GM18498 (cell line): Measurements from ENCODE around the gene NBEAL1.
"Not testable (repeated sequence)": the region's sequence is repeated elsewhere in the genome, so short reads cannot be mapped to it uniquely, and the experiment has no call there.

ENCODE experiments used
- ATAC-seq: cut with Tn5 transposase; IDR thresholded peaks from one replicate; pipeline ENCODE4 v1.9.1; 2021; ENCODE audit warnings: mild to moderate bottlenecking, moderate library complexity; ENCODE audit not compliant: unreplicated experiment

The NBEAL1 gene

GRCh38 chr2:203105996-203106395 lies 91.3 kb downstream of the NBEAL1 start:
- no peak for ATAC-seq

DNA sequence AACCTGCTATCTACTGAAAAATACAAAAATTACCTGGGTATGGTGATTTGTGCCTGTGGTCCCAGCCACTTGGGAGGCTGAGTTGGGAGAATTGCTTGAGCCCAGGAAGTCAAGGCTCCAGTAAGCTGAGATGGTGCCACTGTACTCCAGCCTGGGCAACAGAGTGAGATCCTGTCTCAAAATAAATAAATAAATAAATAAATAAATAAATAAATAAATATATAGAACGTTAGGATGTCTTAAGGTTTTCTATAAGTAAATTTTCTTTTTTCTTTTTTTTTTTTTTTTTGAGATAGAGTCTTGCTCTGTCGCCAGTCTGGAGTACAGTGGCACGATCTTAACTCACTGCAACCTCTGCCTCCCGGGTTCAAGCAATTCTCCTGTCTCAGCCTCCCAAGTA lies 95.8 kb downstream of the NBEAL1 start:
- ATAC-seq, result not testable (repeated sequence)

DNA sequence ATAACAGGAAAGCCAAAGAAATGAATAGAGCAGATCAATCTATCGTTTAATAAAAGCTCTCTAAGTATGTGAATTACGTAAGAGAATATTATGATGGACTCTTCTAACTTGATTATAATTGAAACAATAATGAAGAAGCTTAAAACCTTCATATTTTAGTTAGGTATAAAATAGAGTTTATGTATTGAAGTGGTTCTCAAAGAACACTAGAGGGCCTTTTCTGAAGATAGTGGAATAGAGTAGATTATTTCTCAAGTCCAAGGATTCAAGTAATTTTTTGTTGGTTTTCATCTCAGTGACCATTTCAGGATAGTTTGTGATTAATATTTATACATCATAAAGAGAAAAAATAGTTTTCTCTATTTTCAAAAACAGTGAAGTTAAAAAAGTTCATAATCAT lies 97.7 kb downstream of the NBEAL1 start:
- ATAC-seq, result no peak

DNA sequence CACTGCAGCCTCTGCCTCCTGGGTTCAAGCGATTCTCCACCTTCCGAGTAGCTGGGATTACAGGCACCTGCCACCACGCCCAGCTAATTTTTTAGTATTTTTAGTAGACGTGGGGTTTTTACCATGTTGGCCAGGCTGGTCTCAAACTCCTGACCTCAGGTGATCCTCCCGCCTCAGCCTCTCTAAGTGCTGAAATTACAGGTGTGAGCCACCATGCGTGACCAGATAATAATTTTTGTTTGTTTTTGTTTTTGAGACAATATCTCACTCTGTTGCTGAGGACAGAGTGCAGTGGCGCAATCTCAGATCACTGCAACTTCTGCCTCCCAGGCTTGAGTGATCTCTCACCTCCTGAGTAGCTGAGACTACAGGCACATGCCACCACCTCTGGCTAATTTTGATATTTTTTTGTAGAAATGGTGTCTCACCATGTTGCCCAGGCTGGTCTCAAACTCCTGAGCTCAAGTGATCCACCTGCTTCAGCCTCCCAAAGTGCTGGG lies 100.6 kb downstream of the NBEAL1 start:
- ATAC-seq, result not testable (repeated sequence)

- no peak for ATAC-seq
Measured at GRCh38 chr2:203122317-203122986, 107.8 kb downstream of the NBEAL1 start.

DNA sequence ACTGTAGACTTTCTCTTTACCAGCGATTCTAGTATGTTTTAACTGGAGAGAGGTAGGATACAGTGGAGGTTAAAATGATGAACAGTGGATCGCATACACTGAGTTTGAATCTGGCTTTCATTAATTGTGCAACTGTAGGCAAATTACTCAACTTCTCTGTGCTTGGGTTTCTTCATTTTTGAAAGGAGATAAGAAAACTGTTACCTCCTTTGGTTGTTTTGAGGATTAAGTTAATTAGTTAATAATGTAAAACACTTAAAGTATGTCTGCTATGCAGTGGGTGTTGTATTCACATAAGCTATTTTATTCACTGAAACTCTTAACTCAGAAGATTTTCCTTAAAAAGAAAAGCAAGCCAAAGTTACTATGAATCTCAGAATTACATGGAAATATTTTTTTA lies 112.3 kb downstream of the NBEAL1 start:
- ATAC-seq, result no peak

GRCh38 chr2:203135105-203135504 lies 120.4 kb downstream of the NBEAL1 start:
- ATAC-seq, result no peak

DNA sequence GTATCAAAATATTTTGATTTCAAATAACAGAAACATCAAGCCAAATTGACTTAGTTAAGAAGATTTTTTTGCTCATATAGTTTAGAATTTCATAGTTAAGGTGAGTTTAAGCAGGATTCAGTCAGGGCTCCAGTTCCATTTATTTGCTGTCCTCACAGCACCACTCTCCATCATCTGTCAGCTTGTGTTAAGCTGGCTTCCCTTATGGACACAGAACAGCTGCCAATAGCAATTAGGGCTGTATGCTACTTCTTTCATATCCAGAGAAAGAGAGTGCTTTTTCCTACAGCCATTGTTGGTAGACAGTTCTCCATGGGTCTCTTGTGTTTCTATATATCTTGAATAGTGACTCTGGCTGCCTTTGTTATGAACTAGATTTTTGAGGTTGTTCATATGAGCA lies 128.7 kb downstream of the NBEAL1 start:
- ATAC-seq, result no peak

- no peak for ATAC-seq
Measured at GRCh38 chr2:203149194-203149593, 134.5 kb downstream of the NBEAL1 start.

DNA sequence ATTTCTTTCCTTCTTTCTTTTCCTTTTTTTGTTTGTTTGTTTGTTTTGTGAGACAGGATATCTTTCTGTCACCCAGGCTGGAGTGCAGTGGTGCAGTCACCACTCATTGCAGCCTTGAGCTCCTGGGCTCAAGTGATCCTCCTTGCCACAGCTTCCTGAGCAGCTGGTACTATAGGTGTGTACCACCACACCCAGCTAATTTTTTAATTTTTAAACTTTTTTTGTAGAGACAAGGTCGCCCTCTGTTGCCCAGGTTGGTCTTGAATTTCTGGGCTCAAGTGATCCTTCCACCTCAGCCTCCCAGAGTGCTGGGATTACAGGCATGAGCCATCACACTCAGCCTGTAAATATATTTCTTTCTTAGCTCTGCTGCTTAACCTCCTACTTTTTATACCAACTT lies 140.7 kb downstream of the NBEAL1 start:
- ATAC-seq, result no peak

GRCh38 chr2:203162722-203163121 lies 148.0 kb downstream of the NBEAL1 start:
- ATAC-seq, result not testable (repeated sequence)

DNA sequence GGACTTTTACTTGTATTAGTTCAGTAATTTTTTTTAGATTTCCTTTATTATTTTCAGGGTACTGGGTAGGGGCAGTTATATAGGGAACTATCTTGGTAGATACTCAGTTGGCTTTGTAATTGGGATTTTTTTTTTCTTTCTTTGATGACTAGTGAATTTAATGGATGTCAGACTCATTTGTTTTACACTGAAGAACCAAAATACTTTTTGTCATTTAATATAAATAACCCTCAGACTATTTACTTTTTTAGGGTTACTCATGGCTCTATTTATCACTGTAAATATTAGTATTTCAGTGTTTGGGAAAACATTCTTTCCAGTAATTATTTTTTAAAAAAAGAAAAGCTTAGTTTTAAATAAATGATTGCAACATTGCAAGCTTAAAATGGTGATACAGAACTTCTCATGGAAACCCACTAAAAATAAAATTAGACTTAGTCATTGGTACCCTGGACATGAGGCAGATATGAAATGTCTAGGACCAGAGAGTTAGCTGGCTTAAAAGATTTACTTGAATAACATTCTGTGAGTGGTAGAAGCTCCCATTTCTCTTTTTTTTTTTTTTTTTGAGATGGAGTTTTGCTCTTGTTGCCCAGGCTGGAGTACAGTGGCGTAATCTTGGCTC lies 149.7 kb downstream of the NBEAL1 start:
- no peak for ATAC-seq

DNA sequence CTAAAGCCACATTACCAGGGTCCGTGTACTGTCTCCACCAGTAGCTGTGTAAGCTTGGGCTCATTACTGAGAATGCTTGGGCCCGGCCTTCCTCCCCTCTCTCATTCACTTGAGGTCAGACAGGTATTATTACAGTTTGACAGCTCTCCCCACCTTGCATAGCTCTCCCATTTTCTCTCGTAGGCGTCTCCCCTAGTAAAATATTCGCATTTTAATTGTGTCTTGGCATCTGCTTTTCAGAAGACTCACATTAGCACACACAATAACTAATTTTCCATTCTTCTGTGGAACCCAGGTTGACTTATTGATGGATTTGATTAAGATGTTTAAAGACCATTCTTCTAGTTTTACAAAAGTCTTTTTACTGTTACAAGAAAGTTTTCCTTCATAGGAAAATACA lies 153.1 kb downstream of the NBEAL1 start:
- no peak for ATAC-seq

DNA sequence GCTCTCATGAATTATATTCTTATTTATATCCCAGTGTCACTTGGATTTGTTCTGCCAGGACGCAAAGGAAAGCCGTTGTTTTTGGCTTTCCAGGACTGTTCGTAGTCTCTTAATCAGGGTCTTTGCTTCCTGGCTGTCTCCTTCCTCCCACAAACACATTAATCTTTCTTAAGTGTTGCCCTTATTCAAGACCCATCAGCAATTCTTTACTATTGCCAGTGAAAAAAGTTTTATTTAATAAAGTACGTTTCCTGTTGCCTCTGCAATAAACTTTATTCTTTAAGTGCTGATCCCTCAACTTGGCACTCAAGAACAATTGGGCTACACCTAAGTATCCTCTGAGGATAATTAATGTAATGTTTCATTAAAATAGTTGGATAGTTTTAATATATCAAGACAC lies 155.8 kb downstream of the NBEAL1 start:
- ATAC-seq, result no peak

- no peak for ATAC-seq
Measured at GRCh38 chr2:203175371-203175770, 160.7 kb downstream of the NBEAL1 start.

DNA sequence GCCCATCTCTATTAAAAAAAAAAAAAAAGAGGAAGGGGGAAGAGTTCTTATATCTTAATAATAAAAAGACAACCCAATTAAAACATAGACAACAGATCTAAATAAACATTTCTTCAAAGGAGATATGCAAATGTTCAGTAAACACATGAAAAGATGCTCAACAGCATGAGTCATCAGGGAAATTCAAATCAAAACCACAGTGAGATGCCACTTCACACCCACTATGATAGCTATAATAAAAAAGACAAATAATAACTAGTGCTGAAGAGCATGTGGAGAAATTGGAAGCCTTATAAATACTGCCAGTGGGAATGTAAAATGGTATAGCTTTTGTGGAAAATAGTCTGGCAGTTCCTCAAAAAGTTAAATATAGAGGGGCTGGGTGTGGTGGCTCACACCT lies 162.7 kb downstream of the NBEAL1 start:
- ATAC-seq, result no peak

DNA sequence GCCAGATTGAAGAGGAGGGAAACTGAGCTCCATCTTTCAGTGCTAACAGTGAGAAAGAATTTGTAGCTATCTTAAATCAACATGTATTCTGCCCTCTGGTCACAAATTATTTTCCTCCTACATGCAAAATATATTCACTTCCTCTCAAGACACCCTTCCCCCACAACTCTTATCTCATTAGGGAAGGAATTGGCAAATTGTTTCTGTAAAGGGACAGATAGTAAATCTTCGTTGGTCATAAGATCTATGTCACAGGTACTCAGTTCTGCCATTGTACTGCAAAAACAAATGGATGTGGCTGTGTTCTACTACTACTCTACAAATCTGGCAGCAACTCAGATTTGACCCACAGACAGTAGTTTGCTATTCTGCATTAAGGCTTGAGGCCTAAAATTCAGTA lies 171.2 kb downstream of the NBEAL1 start:
- no peak for ATAC-seq

DNA sequence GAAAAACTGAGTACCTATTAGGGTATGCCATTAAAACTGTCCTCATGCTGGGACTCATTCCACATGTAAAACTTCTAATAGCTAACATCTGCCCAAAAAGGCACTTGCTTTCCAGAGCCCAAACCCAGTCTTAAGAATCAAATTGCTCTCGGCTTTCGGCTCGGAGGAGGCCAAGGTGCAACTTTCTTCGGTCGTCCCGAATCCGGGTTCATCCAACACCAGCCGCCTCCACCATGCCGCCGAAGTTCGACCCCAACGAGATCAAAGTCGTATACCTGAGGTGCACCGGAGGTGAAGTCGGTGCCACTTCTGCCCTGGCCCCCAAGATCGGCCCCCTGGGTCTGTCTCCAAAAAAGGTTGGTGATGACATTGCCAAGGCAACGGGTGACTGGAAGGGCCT lies 175.9 kb downstream of the NBEAL1 start:
- ATAC-seq, result not testable (repeated sequence)

GRCh38 chr2:203191026-203191425 lies 176.4 kb downstream of the NBEAL1 start:
- ATAC-seq, result not testable (repeated sequence)

GRCh38 chr2:203191961-203192360 lies 177.3 kb downstream of the NBEAL1 start:
- no peak for ATAC-seq

GRCh38 chr2:203195331-203196036 lies 180.8 kb downstream of the NBEAL1 start:
- no peak for ATAC-seq

- no peak for ATAC-seq
Measured at GRCh38 chr2:203200866-203201265, 186.2 kb downstream of the NBEAL1 start.
